Astrocyte of the spinal cord (primary cell): ENCODE data around the gene TM7SF2.

ENCODE experiments used
- DNase-seq: peaks from one replicate; pipeline ENCODE4 v3.0.0; 2011; ENCODE audit warnings: low read depth, low spot score
- H3K4me3 ChIP-seq: 2 replicates; pipeline ENCODE4 v1.5.1; 2011; ENCODE audit warnings: low read depth, mild to moderate bottlenecking, low read length, moderate library complexity
- in situ Hi-C: cut with HindIII; loops from 2 replicates; pipeline ENCODE4 v1.10.0; 2017; ENCODE audit warnings: low sequenced_read_pairs
- TF ChIP-seq, protein P1 (sequence below): IDR thresholded peaks from 2 replicates; pipeline ENCODE4 v1.5.1; 2012; ENCODE audit warnings: low read depth, mild to moderate bottlenecking, low read length, inconsistent platforms

TM7SF2 gene

DNA sequence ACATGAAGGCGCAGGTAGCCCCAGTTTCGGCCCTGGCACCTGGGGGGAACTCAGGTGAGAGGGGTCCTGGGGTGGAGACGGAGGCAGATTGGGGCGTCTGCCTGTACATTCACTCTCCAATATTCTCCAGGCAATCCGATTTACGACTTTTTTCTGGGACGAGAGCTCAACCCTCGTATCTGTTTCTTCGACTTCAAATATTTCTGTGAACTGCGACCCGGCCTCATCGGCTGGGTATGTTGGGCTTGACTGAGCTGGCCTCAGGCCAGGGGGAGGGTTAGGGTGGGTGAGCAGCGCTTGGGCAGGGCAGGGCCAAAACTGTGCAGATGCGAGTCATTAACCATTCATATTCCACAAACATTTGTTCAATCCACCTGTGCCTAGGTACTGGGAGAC lies 1.7 kb downstream of the TM7SF2 start:
- TF ChIP-seq, protein P1, sequence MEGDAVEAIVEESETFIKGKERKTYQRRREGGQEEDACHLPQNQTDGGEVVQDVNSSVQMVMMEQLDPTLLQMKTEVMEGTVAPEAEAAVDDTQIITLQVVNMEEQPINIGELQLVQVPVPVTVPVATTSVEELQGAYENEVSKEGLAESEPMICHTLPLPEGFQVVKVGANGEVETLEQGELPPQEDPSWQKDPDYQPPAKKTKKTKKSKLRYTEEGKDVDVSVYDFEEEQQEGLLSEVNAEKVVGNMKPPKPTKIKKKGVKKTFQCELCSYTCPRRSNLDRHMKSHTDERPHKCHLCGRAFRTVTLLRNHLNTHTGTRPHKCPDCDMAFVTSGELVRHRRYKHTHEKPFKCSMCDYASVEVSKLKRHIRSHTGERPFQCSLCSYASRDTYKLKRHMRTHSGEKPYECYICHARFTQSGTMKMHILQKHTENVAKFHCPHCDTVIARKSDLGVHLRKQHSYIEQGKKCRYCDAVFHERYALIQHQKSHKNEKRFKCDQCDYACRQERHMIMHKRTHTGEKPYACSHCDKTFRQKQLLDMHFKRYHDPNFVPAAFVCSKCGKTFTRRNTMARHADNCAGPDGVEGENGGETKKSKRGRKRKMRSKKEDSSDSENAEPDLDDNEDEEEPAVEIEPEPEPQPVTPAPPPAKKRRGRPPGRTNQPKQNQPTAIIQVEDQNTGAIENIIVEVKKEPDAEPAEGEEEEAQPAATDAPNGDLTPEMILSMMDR = no peak
- in situ Hi-C loops = no loop called here
- DNase-seq = no peak
- peak overlapping the region; percentile 54 for H3K4me3 ChIP-seq

DNA sequence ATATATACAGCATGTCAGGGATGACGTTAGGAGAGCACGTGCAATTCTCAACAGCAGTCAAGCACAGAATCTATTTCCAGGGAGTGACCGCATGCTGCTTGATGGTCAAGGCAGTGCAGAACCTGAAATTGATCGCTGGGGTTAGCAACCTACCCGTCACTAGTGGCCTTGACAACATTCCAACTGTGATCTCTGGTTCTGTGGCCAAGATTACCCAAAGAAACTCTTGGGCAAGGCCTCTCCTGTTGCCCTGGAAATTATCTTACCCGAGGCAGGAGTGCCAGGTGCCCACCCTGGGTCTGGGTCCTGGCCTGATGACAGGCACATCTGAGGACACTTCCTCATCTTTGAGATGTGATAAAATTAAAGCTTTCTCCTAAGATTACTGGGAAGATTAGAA lies 2.2 kb downstream of the TM7SF2 start:
- in situ Hi-C loops = no loop called here
- TF ChIP-seq, protein P1 = no peak

DNA sequence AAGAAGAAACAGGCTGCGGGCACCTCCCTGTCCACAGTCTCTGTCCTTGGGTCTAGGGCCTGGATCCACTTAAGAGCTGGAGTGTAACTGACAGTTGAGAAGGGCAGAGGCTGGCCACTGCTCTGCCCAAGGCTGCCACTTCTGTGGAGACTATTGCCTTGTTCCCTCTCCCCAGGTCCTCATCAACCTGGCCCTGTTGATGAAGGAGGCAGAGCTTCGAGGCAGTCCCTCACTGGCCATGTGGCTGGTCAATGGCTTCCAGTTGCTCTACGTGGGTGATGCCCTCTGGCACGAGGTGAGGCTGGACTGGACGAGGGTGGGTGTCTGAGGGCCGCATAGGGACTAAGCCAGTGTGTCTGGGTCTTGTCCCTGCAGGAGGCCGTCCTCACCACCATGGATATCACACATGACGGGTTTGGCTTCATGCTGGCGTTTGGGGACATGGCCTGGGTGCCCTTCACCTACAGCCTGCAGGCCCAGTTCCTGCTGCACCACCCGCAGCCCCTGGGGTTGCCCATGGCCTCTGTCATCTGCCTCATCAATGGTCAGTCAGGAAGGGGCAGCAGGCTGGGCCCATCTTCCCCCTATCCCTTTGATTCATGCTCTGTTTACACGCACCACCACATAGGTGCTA lies 3.0 kb downstream of the TM7SF2 start:
- TF ChIP-seq, protein P1 = no peak
- in situ Hi-C loops = no loop called here
- no peak for DNase-seq
- no peak overlapping the region for H3K4me3 ChIP-seq

More for the DNA sequence above, 2.2 kb downstream of the TM7SF2 start:
- no peak overlapping the region for H3K4me3 ChIP-seq
- DNase-seq = no peak

DNA sequence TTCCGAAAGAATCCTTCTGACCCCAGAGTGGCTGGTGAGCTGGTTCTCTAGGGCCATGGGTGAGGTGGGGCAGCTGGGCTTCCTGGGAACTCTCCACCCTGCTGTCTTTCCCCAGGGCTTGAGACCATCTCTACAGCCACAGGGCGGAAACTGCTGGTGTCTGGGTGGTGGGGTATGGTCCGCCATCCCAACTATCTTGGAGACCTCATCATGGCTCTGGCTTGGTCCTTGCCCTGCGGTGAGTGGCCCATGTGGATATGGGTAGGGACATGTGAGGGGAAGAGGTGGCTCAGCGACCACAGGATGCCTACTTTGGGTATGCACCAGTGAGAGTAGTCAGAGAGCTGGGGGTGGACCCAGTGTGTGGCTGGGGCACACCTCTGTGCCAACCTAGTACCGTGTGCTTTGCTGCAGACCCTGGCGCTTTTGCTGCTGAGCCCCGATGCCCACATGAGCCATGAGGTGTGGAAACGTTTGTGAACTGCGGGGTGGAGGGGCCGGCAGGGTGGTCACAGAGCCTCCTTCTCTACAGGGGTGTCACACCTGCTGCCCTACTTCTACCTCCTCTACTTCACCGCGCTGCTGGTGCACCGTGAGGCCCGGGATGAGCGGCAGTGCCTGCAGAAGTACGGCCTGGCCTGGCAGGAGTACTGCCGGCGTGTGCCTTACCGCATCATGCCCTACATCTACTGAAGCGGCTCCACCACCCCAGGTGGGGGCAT lies 3.9 kb downstream of the TM7SF2 start:
- no peak overlapping the region for H3K4me3 ChIP-seq
- in situ Hi-C loops = no loop called here
- TF ChIP-seq, protein P1 = no peak
- no peak for DNase-seq

DNA sequence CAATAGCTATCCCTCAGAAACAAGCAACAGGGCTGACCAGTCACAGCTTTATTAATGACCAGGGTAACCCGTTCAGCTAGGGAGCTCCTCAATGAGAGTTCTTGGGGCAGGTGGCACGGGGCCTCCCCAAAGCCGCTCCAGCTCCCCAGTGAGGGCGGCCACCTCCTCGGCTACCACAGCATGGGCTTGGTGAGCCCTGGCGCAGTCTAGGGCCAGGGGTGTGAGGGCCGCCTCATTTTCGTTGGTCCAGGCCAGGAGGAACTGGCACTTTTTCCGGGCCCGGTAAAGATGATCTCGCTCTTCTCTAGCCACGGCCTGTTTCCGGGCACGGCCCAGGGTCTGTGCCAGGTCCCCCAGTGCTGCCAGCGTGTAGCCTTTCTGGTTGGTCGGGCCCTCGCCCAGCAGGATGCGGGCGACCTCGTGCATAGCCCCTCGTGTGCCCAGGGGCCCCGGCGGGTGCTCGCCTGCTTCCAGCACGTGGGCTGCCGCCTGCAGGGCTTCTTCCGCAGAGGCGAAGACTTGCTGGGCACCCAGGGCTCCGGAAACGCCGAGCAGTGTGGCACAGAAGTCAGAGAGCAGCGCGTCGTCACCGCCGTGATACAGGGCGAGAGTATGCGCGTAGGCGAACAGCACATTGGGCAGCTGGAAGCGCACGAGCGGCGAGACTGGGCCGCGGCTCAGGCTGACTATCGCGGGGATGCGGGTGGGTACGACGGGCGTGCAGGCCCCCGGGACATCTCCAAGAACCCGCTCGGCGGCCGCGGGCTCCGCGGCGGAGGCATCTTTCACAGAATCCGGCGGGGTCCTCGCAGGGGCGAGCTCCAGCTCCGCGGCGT lies 4.9 kb downstream of the TM7SF2 start:
- peak; percentile 21 for DNase-seq

More for the DNA sequence above, 4.9 kb downstream of the TM7SF2 start:
- in situ Hi-C loops = no loop called here
- TF ChIP-seq, protein P1 = no peak
- peak overlapping the region; percentile 84 for H3K4me3 ChIP-seq
